GM23248 (cell line): Measurements from ENCODE around the gene SPG21. TPM values are rescaled to one million over a fixed set of nuclear protein-coding genes. Genes with fewer than 3 reads are reported as not detected.

ENCODE experiments used
- DNase-seq: peaks from one replicate; pipeline ENCODE4 v3.0.0-alpha.2; 2015
- H2AFZ ChIP-seq: fragments of 200-600 bp; sonication (generic); 2 replicates; pipeline ENCODE4 v1.6.1; 2016; ENCODE audit warnings: antibody characterized with exemption
- H3F3A ChIP-seq: fragments of 200-600 bp; sonication (generic); 2 replicates; pipeline ENCODE4 v1.6.1; 2016; ENCODE audit warnings: mild to moderate bottlenecking, antibody characterized with exemption, mixed run types; ENCODE audit not compliant: insufficient read depth
- H3K27ac ChIP-seq: fragments of 200-600 bp; sonication (generic); 2 replicates; pipeline ENCODE4 v1.5.1; 2016; ENCODE audit warnings: mild to moderate bottlenecking
- H3K27me3 ChIP-seq: fragments of 200-600 bp; sonication (generic); replicated peaks from 2 replicates; pipeline ENCODE4 v1.6.1; 2016; ENCODE audit warnings: mild to moderate bottlenecking; ENCODE audit not compliant: insufficient read depth
- H3K36me3 ChIP-seq: fragments of 200-600 bp; sonication (generic); 2 replicates; pipeline ENCODE4 v1.6.1; 2016; ENCODE audit warnings: low read depth, mild to moderate bottlenecking
- H3K4me1 ChIP-seq: fragments of 200-600 bp; sonication (generic); 2 replicates; pipeline ENCODE4 v1.6.1; 2016; ENCODE audit warnings: mild to moderate bottlenecking; ENCODE audit not compliant: insufficient read depth
- H3K4me2 ChIP-seq: fragments of 200-600 bp; sonication (generic); one replicate; pipeline ENCODE4 v1.6.1; 2016; ENCODE audit warnings: mild to moderate bottlenecking; ENCODE audit not compliant: unreplicated experiment
- H3K4me3 ChIP-seq: fragments of 200-600 bp; sonication (generic); 2 replicates; pipeline ENCODE4 v1.5.1; 2016; ENCODE audit warnings: mild to moderate bottlenecking
- H3K79me2 ChIP-seq: fragments of 200-600 bp; sonication (generic); 2 replicates; pipeline ENCODE4 v1.6.1; 2016; ENCODE audit warnings: mild to moderate bottlenecking; ENCODE audit not compliant: insufficient read depth
- H3K9ac ChIP-seq: fragments of 200-600 bp; sonication (generic); 2 replicates; pipeline ENCODE4 v1.6.1; 2016; ENCODE audit warnings: mild to moderate bottlenecking
- H3K9me2 ChIP-seq: fragments of 200-600 bp; sonication (generic); 2 replicates; pipeline ENCODE4 v1.6.1; 2016; ENCODE audit warnings: mixed run types, mild to moderate bottlenecking, moderate library complexity; ENCODE audit not compliant: insufficient read depth
- H3K9me3 ChIP-seq: fragments of 200-600 bp; sonication (generic); one replicate; pipeline ENCODE4 v1.6.1; 2017; ENCODE audit warnings: low read depth
- H4K20me1 ChIP-seq: fragments of 200-600 bp; sonication (generic); 2 replicates; pipeline ENCODE4 v1.6.0; 2016; ENCODE audit not compliant: insufficient read depth
- EZH2 ChIP-seq: fragments of 200-600 bp; sonication (generic); IDR thresholded peaks from 2 replicates; pipeline ENCODE4 v1.6.1; 2018; ENCODE audit warnings: antibody characterized with exemption, mild to moderate bottlenecking; ENCODE audit not compliant: insufficient read depth, poor library complexity, severe bottlenecking
- EZH2phosphoT487 ChIP-seq: fragments of 200-600 bp; sonication (generic); IDR thresholded peaks from 2 replicates; pipeline ENCODE4 v1.6.1; 2018; ENCODE audit warnings: antibody characterized with exemption, moderate library complexity, mild to moderate bottlenecking, low read depth; ENCODE audit not compliant: insufficient read depth
- WGBS, 2 experiments: methylation state at CpG; one replicate each; pipeline ENCODE4 v1.1.6; 2015 to 2017; ENCODE audit warnings: low lambda C conversion rate in 2 of 2, low coverage in 1 of 2; ENCODE audit errors: missing lambda C conversion rate in 2 of 2; 5-methylcytosine and 5-hydroxymethylcytosine counted together
- in situ Hi-C: fragments of 300-500 bp; cut with MboI; formaldehyde crosslinking; loops from 2 replicates; pipeline ENCODE4 v1.15.0; 2020
- polyA plus RNA-seq: library from polyadenylated mRNA; unstranded; fragments of >200 nt; fragmentation: Nextera tagmentation; extraction: Ambion mirVana; gene quantifications from 2 replicates; pipeline ENCODE4 v1.2.1, GENCODE V29; 2016
- total RNA-seq: library from RNA; depleted of rRNA; stranded (reverse); fragments of >200 nt; shearing (Covaris generic); gene quantifications from 2 replicates; pipeline ENCODE4 v1.2.3, GENCODE V29; 2014

The SPG21 gene
- total and polyA plus RNA-seq, 2 experiments from 2014 or later = 78.4 to 106 TPM

DNA sequence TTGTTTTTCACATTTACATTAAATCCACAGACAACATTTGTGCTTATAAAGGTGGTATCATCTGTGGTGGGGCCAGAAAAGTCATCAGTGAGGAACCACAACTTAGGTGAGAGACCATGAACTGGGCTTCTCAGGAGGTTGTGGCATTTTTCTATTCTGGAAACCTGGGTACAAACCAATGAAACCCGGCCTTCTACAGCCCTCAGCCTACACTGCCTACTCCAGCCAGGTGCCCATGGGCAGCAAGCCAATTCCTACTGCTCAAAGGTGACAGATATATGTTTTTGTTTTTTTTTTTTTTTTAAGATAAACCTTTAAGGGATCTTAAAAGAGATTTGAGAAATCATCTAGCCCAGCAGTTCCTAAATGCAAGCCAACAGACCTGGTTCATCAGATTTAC is 20.3 kb downstream of the SPG21 start:
- DNase-seq = no peak
- in situ Hi-C loops = no loop called here
- Histone ChIP-seq H3K27ac (no peak overlapping the region), H3K27me3 (no peaks in the 10 kb centered on the region), H3K9ac (no peak overlapping the region), H3K9me2 (no peaks in the 10 kb centered on the region), H3F3A (no peaks in the 10 kb centered on the region), H3K79me2 (no peaks in the 10 kb centered on the region), H3K4me3 (no peak overlapping the region), H3K36me3 (peaks cover 52% of the 10 kb centered on the region), H3K9me3 (no peaks in the 10 kb centered on the region), H3K4me2 (no peak overlapping the region), H3K4me1 (no peaks in the 10 kb centered on the region), H4K20me1 (no peaks in the 10 kb centered on the region), H2AFZ (no peak overlapping the region)
- WGBS, 2 experiments = 95 to 97% methylated on average over 1 of the region's 1 CpG
- TF ChIP-seq EZH2 (no peak), EZH2phosphoT487 (no peak)

DNA sequence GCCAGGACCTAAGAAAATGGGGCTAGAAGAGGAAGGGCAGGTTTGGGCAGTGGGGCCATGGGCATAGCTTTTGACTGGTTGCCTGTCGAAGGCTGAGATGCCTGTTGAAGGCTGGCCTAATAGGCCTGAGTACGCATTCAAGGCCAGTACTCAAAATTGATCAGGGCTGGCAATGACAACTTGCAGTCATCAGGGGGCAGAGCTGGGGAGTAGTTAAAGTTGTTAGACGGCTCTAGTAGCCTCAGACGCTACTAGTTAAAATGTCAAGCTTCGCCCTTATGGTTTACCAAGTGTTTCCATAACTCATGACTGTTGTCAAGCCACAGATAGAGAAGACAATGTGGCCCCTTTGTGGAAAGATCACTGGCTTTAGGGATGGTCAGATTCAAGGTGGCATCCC is 28.7 kb downstream of the SPG21 start:
- 85 to 90% methylated on average over 4 to 5 of the region's 5 CpGs for WGBS, 2 experiments
- no peaks in the 10 kb centered on the region for H3K9me3 ChIP-seq
- no peaks in the 10 kb centered on the region for H3K9me2 ChIP-seq
- no peaks in the 10 kb centered on the region for H4K20me1 ChIP-seq
- H3K27ac ChIP-seq = no peak overlapping the region
- no peaks in the 10 kb centered on the region for H3K4me1 ChIP-seq
- H3K36me3 ChIP-seq = peaks cover 52% of the 10 kb centered on the region
- H3F3A ChIP-seq = no peaks in the 10 kb centered on the region
- H3K4me3 ChIP-seq = no peak overlapping the region
- H3K79me2 ChIP-seq = no peaks in the 10 kb centered on the region
- TF ChIP-seq EZH2phosphoT487 (no peak), EZH2 (no peak)
- no peak overlapping the region for H3K4me2 ChIP-seq
- H3K9ac ChIP-seq = no peak overlapping the region
- H2AFZ ChIP-seq = no peak overlapping the region
- H3K27me3 ChIP-seq = no peaks in the 10 kb centered on the region
- in situ Hi-C loops = no loop called here
- no peak for DNase-seq

DNA sequence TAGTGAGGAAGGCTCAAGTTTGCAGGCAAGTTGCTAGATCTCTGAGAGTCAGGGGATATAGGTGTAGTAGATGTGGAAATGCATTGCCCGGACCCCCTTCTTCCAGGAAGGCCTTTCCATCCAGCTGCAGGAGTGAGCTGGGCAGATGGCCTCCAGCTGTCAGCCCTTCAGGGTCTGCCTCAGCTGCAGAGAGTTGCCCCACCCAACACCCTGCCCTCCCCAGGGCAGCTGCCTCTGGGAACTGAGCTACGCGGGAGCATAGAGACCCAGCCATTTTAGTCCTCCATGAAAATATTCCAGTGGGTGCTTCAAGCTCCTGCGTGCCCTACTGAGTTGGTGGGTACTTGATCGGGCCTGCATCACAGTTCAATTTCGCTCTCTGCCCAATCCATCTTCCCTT is 29.6 kb downstream of the SPG21 start:
- H3K36me3 ChIP-seq = peaks cover 56% of the 10 kb centered on the region
- H3K79me2 ChIP-seq = no peaks in the 10 kb centered on the region
- in situ Hi-C loops = no loop called here

DNA sequence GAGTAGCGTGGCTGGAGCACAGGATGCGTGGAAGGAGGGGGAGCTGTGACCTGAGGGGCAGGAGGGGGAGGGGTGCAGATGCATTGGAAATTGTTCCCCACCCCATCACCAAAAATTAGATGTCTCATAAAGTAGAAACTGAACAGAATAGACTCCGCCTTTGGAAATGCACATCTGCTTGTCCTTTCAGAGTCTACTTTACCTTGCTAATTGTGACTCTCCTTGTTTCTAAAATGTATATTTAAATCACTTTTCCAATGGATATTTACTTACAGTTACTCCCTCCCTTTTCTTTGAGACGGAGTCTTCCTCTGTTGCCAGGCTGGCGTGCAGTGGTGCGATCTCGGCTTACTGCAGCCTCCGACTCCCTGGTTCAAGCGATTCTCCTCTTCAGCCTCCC is 30.6 kb downstream of the SPG21 start:
- in situ Hi-C loops = no loop called here
- peaks cover 51% of the 10 kb centered on the region for H3K36me3 ChIP-seq

More for the DNA sequence above, 29.6 kb downstream of the SPG21 start:
- Histone ChIP-seq H4K20me1 (no peaks in the 10 kb centered on the region), H3F3A (no peaks in the 10 kb centered on the region), H3K4me2 (no peak overlapping the region), H3K27me3 (no peaks in the 10 kb centered on the region), H3K4me1 (no peaks in the 10 kb centered on the region), H3K9me3 (no peaks in the 10 kb centered on the region), H3K9me2 (no peaks in the 10 kb centered on the region), H3K9ac (no peak overlapping the region), H2AFZ (no peak overlapping the region), H3K27ac (no peak overlapping the region), H3K4me3 (no peak overlapping the region)
- DNase-seq = no peak
- no peak for TF ChIP-seq EZH2
- TF ChIP-seq EZH2phosphoT487 = no peak
- WGBS, 2 experiments = 92% methylated on average over 6 of the region's 6 CpGs

DNA sequence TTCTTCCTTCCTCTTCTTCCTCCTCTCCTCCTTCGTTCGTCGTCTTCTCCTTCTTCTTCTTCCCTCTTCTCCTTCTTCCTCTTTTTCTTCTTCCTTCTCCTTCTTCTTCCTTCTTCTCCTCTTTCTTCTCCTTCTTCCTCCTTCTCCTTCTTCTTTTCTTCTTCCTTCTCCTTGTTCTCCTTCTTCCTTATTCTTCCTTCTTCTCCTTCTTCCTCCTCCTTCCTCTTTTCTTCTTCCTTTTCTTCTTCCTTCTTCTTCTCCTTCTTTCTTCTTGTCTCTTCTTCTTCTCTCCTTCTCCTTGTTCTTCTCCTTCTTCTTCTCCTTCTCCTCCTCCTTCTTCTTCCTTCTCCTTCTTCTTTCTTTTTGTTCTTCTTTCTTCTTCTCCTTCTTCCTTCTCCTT is 35.3 kb downstream of the SPG21 start:
- Histone ChIP-seq H3F3A (no peaks in the 10 kb centered on the region), H3K27ac (no peak overlapping the region), H3K27me3 (no peaks in the 10 kb centered on the region), H3K4me2 (no peak overlapping the region), H3K4me1 (no peaks in the 10 kb centered on the region), H3K79me2 (no peaks in the 10 kb centered on the region), H3K9me2 (no peaks in the 10 kb centered on the region), H3K9ac (no peak overlapping the region), H3K9me3 (no peaks in the 10 kb centered on the region), H2AFZ (no peak overlapping the region), H3K4me3 (no peak overlapping the region), H3K36me3 (peaks cover 21% of the 10 kb centered on the region; the same call in 1 of the 2 replicates), H4K20me1 (no peaks in the 10 kb centered on the region)
- in situ Hi-C loops = no loop called here
- no peak for DNase-seq
- no peak for TF ChIP-seq EZH2
- TF ChIP-seq EZH2phosphoT487 = no peak
- 43 to 74% methylated on average over 3 of the region's 3 CpGs for WGBS, 2 experiments

More for the DNA sequence above, 30.6 kb downstream of the SPG21 start:
- Histone ChIP-seq H3K9ac (no peak overlapping the region), H3K9me3 (no peaks in the 10 kb centered on the region), H3K4me2 (no peak overlapping the region), H3K4me3 (no peak overlapping the region), H3K9me2 (no peaks in the 10 kb centered on the region), H4K20me1 (no peaks in the 10 kb centered on the region), H2AFZ (no peak overlapping the region), H3F3A (no peaks in the 10 kb centered on the region), H3K79me2 (no peaks in the 10 kb centered on the region), H3K4me1 (no peaks in the 10 kb centered on the region), H3K27ac (no peak overlapping the region), H3K27me3 (no peaks in the 10 kb centered on the region)
- no peak for DNase-seq
- 92 to 97% methylated on average over 9 of the region's 9 CpGs for WGBS, 2 experiments
- TF ChIP-seq EZH2 = no peak
- no peak for TF ChIP-seq EZH2phosphoT487
